SK-N-SH treated with all-trans-retinoic acid at 6 μM for 48 hours (cell line): Measurements from ENCODE around the gene TRIM54.

Experiments used
- ATAC-seq: fragments of 200-7000 bp; cut with Tn5 transposase; 3 replicates; pipeline ENCODE4 v1.9.1; 2020; ENCODE audit warnings: mild to moderate bottlenecking, moderate library complexity
- ARNTL ChIP-seq: fragments of 450-650 bp; formaldehyde crosslinking; IDR thresholded peaks from 2 replicates; pipeline ENCODE4 v1.5.0; 2020; ENCODE audit warnings: low read depth, mild to moderate bottlenecking, moderate library complexity, borderline replicate concordance
- BACH2 ChIP-seq: fragments of 250-450 bp; sonication (Bioruptor Pico); IDR thresholded peaks from 2 replicates; pipeline ENCODE4 v1.9.0; 2021; ENCODE audit warnings: mild to moderate bottlenecking, borderline replicate concordance
- CREB5 ChIP-seq: fragments of 250-450 bp; sonication (Bioruptor Pico); IDR thresholded peaks from 2 replicates; pipeline ENCODE4 v1.5.1; 2020; ENCODE audit warnings: low read depth, mild to moderate bottlenecking, moderate library complexity
- CSDC2 ChIP-seq: fragments of 250-450 bp; sonication (Bioruptor Pico); IDR thresholded peaks from 2 replicates; pipeline ENCODE4 v1.5.0; 2020; ENCODE audit warnings: mild to moderate bottlenecking, moderate library complexity
- ESRRG ChIP-seq: fragments of 250-450 bp; sonication (Bioruptor Pico); IDR thresholded peaks from 2 replicates; pipeline ENCODE4 v1.6.1; 2021; ENCODE audit warnings: mild to moderate bottlenecking
- GLIS3 ChIP-seq: fragments of 250-450 bp; sonication (Bioruptor Pico); IDR thresholded peaks from 2 replicates; pipeline ENCODE4 v1.5.0; 2020; ENCODE audit warnings: mild to moderate bottlenecking, moderate library complexity
- ISL1 ChIP-seq: fragments of 250-450 bp; sonication (Bioruptor Pico); IDR thresholded peaks from 2 replicates; pipeline ENCODE4 v2.1.2; 2022; ENCODE audit warnings: mild to moderate bottlenecking, moderate library complexity
- OSR1 ChIP-seq: fragments of 250-450 bp; sonication (Bioruptor Pico); IDR thresholded peaks from 2 replicates; pipeline ENCODE4 v1.8.0; 2022; ENCODE audit warnings: moderate library complexity, mild to moderate bottlenecking, inconsistent platforms
- PATZ1 ChIP-seq: fragments of 250-450 bp; sonication (Bioruptor Pico); IDR thresholded peaks from 2 replicates; pipeline ENCODE4 v1.8.0; 2020; ENCODE audit warnings: mild to moderate bottlenecking, moderate library complexity, borderline replicate concordance
- PPARA ChIP-seq: fragments of 250-450 bp; sonication (Bioruptor Pico); IDR thresholded peaks from 2 replicates; pipeline ENCODE4 v1.5.0; 2020; ENCODE audit warnings: mild to moderate bottlenecking, borderline replicate concordance
- RARB ChIP-seq: fragments of 250-450 bp; sonication (Bioruptor Pico); IDR thresholded peaks from 2 replicates; pipeline ENCODE4 v1.8.0; 2021; ENCODE audit warnings: mild to moderate bottlenecking, moderate library complexity
- SNAI2 ChIP-seq: fragments of 250-450 bp; sonication (Bioruptor Pico); IDR thresholded peaks from 2 replicates; pipeline ENCODE4 v1.5.0; 2020; ENCODE audit warnings: mild to moderate bottlenecking, moderate library complexity
- TCF4 ChIP-seq: fragments of 250-450 bp; sonication (Bioruptor Pico); IDR thresholded peaks from 2 replicates; pipeline ENCODE4 v1.8.0; 2021; ENCODE audit warnings: mild to moderate bottlenecking, moderate library complexity, borderline replicate concordance
- TOX ChIP-seq: fragments of 250-450 bp; sonication (Bioruptor Pico); IDR thresholded peaks from 2 replicates; pipeline ENCODE4 v1.8.0; 2021; ENCODE audit warnings: mild to moderate bottlenecking, moderate library complexity, borderline replicate concordance
- ZC3H10 ChIP-seq: fragments of 250-450 bp; sonication (Bioruptor Pico); IDR thresholded peaks from 2 replicates; pipeline ENCODE4 v1.5.1; 2021; ENCODE audit warnings: mild to moderate bottlenecking, moderate library complexity
- ZFP30 ChIP-seq: fragments of 450-650 bp; formaldehyde crosslinking; IDR thresholded peaks from 2 replicates; pipeline ENCODE4 v1.5.0; 2022; ENCODE audit warnings: mild to moderate bottlenecking, moderate library complexity
- ZNF565 ChIP-seq: fragments of 450-650 bp; formaldehyde crosslinking; conservative IDR thresholded peaks from 2 replicates; pipeline ENCODE4 v1.5.0; 2020; ENCODE audit warnings: low read depth, mild to moderate bottlenecking, moderate library complexity
- ZNF70 ChIP-seq: fragments of 450-650 bp; formaldehyde crosslinking; IDR thresholded peaks from 2 replicates; pipeline ENCODE4 v1.5.0; 2020; ENCODE audit warnings: mild to moderate bottlenecking, moderate library complexity
- ZNF8 ChIP-seq: fragments of 450-650 bp; formaldehyde crosslinking; IDR thresholded peaks from 2 replicates; pipeline ENCODE4 v1.5.0; 2020; ENCODE audit warnings: mild to moderate bottlenecking, moderate library complexity
- TF ChIP-seq, protein P1 (sequence below): fragments of 250-450 bp; sonication (Bioruptor Pico); IDR thresholded peaks from 2 replicates; pipeline ENCODE4 v1.8.0; 2021; ENCODE audit warnings: low read depth, mild to moderate bottlenecking, moderate library complexity, borderline replicate concordance
- TF ChIP-seq, protein P2 (sequence below): fragments of 250-450 bp; sonication (Bioruptor Pico); IDR thresholded peaks from 2 replicates; pipeline ENCODE4 v1.5.1; 2021; ENCODE audit warnings: mild to moderate bottlenecking, moderate library complexity

Gene TRIM54

DNA sequence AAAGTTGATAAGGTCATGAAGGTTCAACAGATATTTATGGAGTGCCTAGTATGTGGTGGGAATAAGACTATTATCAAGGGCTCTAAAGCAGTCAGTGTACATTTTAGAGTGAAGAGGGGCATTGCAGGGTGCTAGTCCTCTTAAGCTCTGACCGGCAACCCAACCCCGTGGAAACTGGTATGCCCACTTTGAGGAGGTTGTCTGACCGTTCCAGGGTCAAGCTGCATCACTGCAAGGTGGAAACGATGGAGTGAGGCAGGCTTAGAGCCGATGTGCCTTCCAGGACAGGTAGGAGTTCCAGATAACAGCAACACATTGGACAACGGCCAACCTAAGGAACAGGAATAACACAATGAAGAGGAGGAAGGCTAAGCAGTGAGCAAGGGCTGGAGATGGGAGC is 27.4 kb downstream of the TRIM54 start:
- ATAC-seq, result no peak
- TF ChIP-seq ESRRG (no peak), ZNF70 (CRISPR knock-in tag) (no peak), ZFP30 (CRISPR knock-in tag) (no peak), RARB (CRISPR knock-in tag) (no peak), ISL1 (CRISPR knock-in tag) (no peak), CSDC2 (CRISPR knock-in tag) (no peak), SNAI2 (CRISPR knock-in tag) (no peak), ZNF565 (CRISPR knock-in tag) (no peak), TCF4 (CRISPR knock-in tag) (no peak), ZC3H10 (CRISPR knock-in tag) (no peak), BACH2 (CRISPR knock-in tag) (no peak), OSR1 (CRISPR knock-in tag) (no peak), GLIS3 (CRISPR knock-in tag) (no peak), CREB5 (CRISPR knock-in tag) (no peak)
- TF ChIP-seq, protein P1, sequence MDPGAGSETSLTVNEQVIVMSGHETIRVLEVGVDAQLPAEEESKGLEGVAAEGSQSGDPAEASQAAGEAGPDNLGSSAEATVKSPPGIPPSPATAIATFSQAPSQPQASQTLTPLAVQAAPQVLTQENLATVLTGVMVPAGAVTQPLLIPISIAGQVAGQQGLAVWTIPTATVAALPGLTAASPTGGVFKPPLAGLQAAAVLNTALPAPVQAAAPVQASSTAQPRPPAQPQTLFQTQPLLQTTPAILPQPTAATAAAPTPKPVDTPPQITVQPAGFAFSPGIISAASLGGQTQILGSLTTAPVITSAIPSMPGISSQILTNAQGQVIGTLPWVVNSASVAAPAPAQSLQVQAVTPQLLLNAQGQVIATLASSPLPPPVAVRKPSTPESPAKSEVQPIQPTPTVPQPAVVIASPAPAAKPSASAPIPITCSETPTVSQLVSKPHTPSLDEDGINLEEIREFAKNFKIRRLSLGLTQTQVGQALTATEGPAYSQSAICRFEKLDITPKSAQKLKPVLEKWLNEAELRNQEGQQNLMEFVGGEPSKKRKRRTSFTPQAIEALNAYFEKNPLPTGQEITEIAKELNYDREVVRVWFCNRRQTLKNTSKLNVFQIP (CRISPR knock-in tag), result no peak
- TF ChIP-seq, protein P2, sequence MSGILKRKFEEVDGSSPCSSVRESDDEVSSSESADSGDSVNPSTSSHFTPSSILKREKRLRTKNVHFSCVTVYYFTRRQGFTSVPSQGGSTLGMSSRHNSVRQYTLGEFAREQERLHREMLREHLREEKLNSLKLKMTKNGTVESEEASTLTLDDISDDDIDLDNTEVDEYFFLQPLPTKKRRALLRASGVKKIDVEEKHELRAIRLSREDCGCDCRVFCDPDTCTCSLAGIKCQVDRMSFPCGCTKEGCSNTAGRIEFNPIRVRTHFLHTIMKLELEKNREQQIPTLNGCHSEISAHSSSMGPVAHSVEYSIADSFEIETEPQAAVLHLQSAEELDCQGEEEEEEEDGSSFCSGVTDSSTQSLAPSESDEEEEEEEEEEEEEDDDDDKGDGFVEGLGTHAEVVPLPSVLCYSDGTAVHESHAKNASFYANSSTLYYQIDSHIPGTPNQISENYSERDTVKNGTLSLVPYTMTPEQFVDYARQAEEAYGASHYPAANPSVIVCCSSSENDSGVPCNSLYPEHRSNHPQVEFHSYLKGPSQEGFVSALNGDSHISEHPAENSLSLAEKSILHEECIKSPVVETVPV, result no peak

DNA sequence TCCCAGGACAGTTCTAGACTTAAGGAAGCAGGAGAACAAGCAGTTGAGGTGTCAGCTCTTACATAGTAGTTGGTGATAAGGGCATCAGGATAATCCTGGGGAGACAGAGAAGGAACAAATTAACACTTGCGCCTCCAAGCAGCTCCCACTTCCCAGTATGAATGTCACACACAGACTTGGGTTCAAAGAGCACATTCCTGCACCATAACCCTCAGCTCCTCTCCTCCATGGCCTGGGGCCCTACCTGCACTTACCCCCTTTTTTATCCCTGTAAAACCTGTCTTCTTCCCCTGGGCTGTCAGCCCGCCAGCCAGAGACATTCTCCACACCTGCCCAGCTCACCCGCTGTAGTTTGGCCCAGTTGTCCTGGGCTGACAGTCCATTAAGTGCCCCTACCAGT is 29.9 kb downstream of the TRIM54 start:
- ATAC-seq, result no peak
- TF ChIP-seq TOX (CRISPR knock-in tag) (no peak), ZC3H10 (CRISPR knock-in tag) (no peak), ZNF8 (CRISPR knock-in tag) (no peak), ARNTL (CRISPR knock-in tag) (no peak), PPARA (CRISPR knock-in tag) (no peak), CREB5 (CRISPR knock-in tag) (no peak), ISL1 (CRISPR knock-in tag) (no peak), ZNF565 (CRISPR knock-in tag) (no peak), PATZ1 (CRISPR knock-in tag) (no peak), OSR1 (CRISPR knock-in tag) (no peak), SNAI2 (CRISPR knock-in tag) (no peak), ESRRG (no peak)
- TF ChIP-seq, protein P2, result no peak
- TF ChIP-seq, protein P1 (CRISPR knock-in tag), result no peak
